ENCODE results near the gene MLLT1.

The MLLT1 gene

DNA sequence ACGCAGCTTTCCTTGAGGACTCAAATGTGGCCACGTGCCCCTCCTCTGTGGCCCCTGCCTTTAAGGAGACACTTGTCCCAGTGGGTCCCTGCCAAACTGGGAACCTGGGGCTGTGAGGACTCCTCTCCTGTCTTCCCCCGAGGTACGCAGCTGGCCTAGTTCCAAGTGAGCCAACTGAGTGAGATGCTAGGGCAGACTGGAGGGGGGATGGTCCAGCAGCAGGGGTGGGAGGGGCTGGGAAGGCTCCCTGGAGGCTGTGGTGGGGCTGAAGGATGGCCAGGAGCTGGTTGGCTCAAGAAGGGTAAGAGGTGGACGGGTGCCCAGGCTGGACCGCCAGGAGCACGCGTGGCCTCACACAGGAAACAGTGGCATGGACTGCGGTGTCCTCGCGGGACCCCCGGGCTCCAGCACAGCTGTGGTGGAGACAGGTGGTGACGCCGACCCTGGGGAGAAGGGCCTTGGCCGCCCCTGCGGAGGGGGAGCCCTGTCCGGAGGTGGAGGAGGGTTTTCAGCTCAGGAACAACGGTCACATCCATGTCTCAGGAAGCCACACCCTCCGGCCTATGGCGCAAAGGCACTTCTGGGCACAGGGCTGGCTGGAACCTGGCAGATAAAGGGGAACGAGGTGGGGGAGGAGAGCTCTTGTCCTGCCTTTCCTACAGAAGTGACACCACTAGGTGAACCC, 45.8 kb downstream of the MLLT1 start:
- DNase-seq = peak; percentile 44

- DNase-seq = peak; percentile 47
Observed at GRCh38 chr19:6233056-6233826, 46.5 kb downstream of the MLLT1 start.

DNA sequence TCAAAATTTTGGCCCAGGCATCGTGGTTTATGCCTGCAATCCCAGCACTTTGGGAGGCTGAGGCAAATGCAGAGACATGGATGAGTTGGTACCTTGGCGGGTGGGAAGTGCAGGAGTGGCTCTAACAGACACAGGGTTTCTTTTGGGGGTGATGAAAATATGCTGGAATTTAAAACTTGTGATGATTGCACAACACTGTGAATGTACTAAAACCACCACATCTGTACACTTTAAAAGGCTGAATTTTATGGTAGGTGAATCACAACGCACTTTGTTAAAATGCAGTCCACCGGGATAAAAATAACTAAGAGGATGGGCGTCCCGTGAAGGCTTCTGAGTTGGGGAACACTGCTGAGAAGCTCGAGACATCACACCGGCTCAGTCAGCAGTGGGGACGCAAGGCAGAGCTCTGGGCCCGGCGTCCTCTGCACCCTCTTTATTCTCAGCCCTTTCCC, 47.1 kb downstream of the MLLT1 start:
- DNase-seq = no peak

GRCh38 chr19:6230991-6231448, 48.8 kb downstream of the MLLT1 start:
- no peak for DNase-seq

- DNase-seq = no peak
Observed at GRCh38 chr19:6229951-6230712, 49.6 kb downstream of the MLLT1 start.

DNA sequence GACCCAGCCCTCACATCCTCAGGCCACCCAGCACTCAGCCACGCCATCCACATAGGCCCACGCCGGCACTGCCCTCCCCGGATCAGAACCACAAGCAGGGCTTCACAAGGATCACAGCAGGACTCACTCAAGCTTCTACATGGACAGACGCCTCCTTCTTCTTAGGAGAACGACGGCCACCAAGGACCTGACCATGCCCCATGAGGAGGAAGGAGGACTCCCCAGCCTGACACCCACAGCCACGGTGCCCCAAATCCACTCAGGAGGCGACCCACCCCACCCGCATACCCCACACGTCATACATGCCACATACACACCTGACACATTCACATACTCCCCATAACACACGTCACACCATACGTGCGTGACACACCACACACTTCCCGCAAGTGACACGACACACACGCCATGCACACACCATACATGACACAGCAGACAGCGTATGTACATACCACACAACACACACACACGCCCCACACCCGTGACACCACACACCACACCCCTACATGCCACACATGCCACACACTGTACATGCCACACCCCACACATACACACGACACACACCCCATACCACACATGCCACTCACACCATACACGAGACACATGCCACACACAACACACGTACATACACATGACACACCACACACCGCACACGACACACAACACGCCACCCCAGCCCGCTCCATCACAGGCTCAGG, 50.4 kb downstream of the MLLT1 start:
- DNase-seq = no peak

DNA sequence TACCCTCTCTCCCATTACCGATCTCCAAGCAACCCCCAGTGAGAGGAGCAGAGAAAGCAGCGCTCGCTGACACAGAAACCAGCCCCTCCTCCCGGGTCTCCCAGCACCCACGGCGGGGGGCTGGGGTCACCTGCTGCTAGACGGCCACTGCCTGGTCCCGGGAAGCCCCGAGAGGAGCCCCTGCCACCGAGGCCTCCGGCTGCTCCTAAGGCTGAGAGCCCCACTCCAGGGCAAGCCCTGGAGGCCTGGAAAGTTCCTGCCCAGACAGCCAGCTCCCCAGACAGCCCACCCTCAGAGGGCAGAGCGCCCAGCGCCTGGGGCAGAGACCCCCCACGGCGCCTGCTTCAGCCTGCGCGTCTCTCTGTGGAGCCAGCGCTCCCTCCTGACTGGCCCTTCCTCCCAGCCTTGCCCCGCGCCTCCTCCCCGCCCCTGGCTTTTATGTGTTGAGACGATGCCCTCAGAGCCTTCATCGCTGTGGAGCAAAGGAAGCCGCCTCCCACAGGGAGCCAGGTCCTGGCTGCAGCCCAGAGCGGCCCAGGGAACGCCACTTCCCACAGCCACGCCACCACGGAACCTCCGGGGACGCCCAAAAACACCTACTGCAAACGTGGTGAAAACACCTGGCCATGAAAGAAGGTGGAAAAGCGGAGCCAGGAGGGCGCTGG, 51.1 kb downstream of the MLLT1 start:
- DNase-seq = peak; percentile 80

DNA sequence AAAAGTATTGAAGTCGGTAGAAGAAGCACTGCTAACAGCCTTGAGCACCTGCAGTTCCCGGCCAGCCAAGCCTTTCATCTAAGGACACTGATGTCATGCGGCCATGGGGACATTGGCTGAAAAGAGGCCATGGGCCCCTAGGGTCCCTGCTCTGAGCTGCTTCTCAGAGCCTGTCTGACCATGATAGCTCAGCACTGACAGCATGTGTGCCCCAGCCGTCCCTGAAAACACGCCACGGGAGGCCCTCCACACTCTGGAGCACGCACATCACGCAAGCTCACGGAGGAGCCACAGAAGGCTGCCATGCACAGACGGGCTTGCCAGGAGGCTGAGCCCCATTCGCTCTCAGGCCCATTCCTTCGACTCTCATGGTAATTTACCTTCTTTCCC, 51.8 kb downstream of the MLLT1 start:
- DNase-seq = peak; percentile 68

DNA sequence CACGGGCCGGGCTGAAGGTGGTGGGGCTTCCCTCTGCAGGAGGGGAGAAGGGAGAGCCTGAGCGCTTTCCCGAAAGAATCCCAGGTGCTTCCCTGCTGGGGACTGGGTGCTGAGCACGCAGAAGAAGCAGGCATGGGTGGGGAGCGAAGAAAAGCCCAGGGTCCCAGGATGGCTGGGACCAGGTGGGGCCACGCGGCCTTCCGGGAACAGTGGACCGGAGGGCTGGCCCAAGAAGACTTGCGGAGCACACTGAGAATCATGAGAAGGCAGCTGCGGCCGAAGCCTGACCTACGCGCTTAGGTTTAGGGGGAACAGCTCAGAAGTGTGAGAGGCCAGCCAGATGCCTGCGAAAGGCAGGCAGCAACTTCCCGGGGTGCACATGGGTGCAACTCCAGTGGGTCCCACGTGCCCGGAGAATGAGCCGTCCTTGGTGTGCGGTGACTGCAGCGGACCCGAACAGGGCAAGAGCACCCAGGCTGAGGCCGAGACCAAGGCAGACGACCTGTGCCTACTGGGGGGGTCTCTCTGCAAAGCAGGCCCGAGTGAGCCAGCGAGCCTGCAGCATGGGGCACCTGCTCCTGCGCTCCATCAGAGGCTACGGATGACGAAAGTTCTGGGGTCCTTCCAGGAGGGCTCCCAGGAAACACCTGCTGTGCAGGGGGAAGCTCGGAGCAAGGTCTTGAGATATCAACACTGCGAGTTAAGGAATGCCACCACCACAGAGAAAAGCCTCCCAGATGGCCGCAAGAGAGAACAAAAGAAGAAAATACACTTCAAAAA, 52.4 kb downstream of the MLLT1 start:
- no peak for DNase-seq

GRCh38 chr19:6226444-6227155, 53.2 kb downstream of the MLLT1 start:
- no peak for DNase-seq

- no peak for DNase-seq
Observed at GRCh38 chr19:6226012-6226411, 53.8 kb downstream of the MLLT1 start.

- DNase-seq = no peak
Observed at GRCh38 chr19:6225232-6225865, 54.4 kb downstream of the MLLT1 start.

DNA sequence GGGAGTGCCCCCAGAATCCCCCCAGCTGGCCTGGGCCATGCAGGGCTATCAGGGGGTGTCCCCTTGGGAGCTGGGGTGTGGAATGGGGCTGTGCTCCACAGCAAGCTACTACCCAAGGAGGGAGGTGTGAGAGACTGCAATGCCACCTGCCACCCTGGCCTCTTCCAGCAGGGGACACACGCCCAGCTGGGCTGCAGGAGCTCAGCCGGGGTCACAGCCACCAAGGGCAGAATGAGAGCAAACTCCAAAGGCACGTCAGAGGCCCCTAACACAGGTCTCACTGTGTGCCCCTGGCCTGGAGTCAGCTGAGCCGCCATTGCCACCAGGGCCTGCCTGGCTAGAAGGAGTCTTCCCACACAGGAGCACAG, 55.5 kb downstream of the MLLT1 start:
- DNase-seq = no peak

- no peak for DNase-seq
Observed at GRCh38 chr19:6223461-6224307, 56.1 kb downstream of the MLLT1 start.

DNA sequence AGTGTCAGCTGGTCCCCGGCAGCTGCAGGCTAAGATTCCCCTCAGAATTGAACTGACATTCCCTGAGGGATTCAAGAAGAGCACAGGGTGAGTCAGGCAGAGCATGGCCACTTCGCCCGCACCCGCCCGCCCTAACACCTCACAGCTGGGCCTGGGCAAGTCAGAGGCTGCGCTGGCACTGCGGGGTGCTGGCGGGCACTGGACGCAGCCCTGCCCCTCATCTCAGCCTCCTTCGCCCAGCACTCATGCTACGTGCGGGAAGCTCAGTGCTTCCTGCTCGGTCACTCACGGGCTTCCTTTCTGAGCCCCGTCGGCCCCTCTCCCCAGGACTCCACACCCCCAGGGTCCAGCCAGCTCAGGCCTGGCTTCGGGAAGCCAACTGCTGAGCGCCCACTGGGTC, 56.9 kb downstream of the MLLT1 start:
- DNase-seq = no peak

DNA sequence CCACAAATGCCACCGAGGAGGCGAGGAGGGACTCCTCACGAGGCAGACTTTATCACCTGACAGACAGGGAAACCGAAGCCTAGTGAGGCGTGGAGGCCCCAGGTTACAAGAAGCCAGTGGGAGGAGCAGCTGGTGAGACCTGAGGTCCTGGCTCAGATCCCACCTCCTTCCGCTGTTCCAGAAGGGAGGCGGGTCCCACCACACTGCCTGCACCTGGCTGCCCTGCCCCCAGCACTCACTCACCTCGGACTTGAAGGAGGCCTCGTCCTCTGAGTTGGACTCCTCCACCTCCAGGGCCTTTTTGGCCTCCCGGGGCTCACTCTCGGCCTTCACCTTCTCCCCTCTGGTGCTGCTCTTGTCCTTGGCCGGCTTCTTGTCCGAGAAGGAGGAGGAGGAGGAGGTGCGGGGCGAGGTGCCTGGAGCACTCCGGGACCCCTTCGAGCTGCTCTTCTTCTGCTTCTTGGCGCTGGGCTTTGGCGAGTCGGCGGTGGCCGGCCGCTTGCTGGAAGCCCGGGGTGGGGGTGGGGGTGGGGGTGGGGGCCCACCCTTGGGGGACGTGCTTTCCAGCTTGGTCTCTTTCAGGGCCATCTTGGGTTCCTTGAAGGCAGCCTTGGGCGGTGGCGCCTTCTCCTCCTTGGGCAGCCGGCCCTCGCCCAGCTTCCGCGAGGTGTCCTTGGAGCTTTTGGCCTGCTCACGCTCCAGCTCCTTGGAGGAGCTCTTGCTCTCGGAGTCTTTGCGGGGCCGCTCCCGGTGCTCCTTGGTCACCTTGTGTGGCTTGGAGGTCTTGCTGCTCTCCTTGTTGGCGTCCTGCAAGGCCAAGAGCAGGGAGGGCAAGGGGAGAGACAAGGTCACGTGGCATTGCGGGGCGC, 57.7 kb downstream of the MLLT1 start:
- DNase-seq = no peak

GRCh38 chr19:6221220-6221877, 58.4 kb downstream of the MLLT1 start:
- no peak for DNase-seq

Data from retina (tissue), 1 donor.